OCI-LY1 (cell line): Measurements from ENCODE around the gene DNAJC15.
"Not testable (repeated sequence)": the region's sequence is repeated elsewhere in the genome, so short reads cannot be mapped to it uniquely, and the experiment has no call there.

Experiments
- H2AFZ ChIP-seq: fragments of 200-600 bp; sonication (generic), shearing (Covaris generic); 2 replicates; pipeline ENCODE4 v1.6.0; 2014; ENCODE audit warnings: antibody characterized with exemption, mild to moderate bottlenecking, low read length
- H3F3A ChIP-seq: fragments of 200-600 bp; sonication (generic), shearing (Covaris generic); 2 replicates; pipeline ENCODE4 v1.6.0; 2014; ENCODE audit warnings: mild to moderate bottlenecking, antibody characterized with exemption, low read length, moderate library complexity; ENCODE audit not compliant: insufficient read depth
- H3K27ac ChIP-seq: fragments of 200-600 bp; sonication (generic); 2 replicates; pipeline ENCODE4 v1.5.1; 2014; ENCODE audit warnings: low read length, mixed run types, mild to moderate bottlenecking, low read depth; ENCODE audit not compliant: poor library complexity, severe bottlenecking
- H3K27me3 ChIP-seq: fragments of 200-600 bp; sonication (generic); 2 replicates; pipeline ENCODE4 v1.6.0; 2014; ENCODE audit warnings: antibody characterized with exemption, mild to moderate bottlenecking, low read length, moderate library complexity; ENCODE audit not compliant: insufficient read depth
- H3K36me3 ChIP-seq: fragments of 200-600 bp; sonication (generic); 2 replicates; pipeline ENCODE4 v1.6.1; 2014; ENCODE audit warnings: mild to moderate bottlenecking, antibody characterized with exemption, low read length, moderate library complexity, mixed read lengths; ENCODE audit not compliant: insufficient read depth
- H3K4me1 ChIP-seq: fragments of 200-600 bp; sonication (generic); 2 replicates; pipeline ENCODE4 v1.5.1; 2014; ENCODE audit warnings: mild to moderate bottlenecking, low read length, moderate library complexity; ENCODE audit not compliant: insufficient read depth, severe bottlenecking
- H3K4me2 ChIP-seq: fragments of 200-600 bp; sonication (generic), shearing (Covaris generic); 2 replicates; pipeline ENCODE4 v1.6.1; 2014; ENCODE audit warnings: low read length
- H3K4me3 ChIP-seq: fragments of 200-600 bp; sonication (generic); 2 replicates; pipeline ENCODE4 v1.5.1; 2014; ENCODE audit warnings: low read length, low read depth, mild to moderate bottlenecking, mixed read lengths; ENCODE audit not compliant: poor library complexity, severe bottlenecking
- H3K79me2 ChIP-seq: fragments of 200-600 bp; shearing (Covaris generic); 2 replicates; pipeline ENCODE4 v1.6.1; 2016; ENCODE audit warnings: mixed run types, low read length, mixed read lengths; ENCODE audit not compliant: insufficient read depth
- H3K9ac ChIP-seq: fragments of 200-600 bp; sonication (generic), shearing (Covaris generic); 2 replicates; pipeline ENCODE4 v1.6.1; 2014; ENCODE audit warnings: mild to moderate bottlenecking, low read length, mixed read lengths
- H3K9me2 ChIP-seq: fragments of 200-600 bp; sonication (generic), shearing (Covaris generic); 2 replicates; pipeline ENCODE4 v1.6.1; 2014; ENCODE audit warnings: low read depth, mild to moderate bottlenecking, low read length, mixed read lengths
- H3K9me3 ChIP-seq: fragments of 200-600 bp; shearing (Covaris generic); 2 replicates; pipeline ENCODE4 v1.6.1; 2014; ENCODE audit warnings: low read length, mixed read lengths
- H4K20me1 ChIP-seq: fragments of 200-600 bp; sonication (generic), shearing (Covaris generic); 2 replicates; pipeline ENCODE4 v1.6.0; 2016; ENCODE audit warnings: mild to moderate bottlenecking, low read length; ENCODE audit not compliant: insufficient read depth
- CTCF ChIP-seq: fragments of 200-600 bp; sonication (generic), shearing (Covaris generic); IDR thresholded peaks from 2 replicates; pipeline ENCODE4 v1.5.1; 2017; ENCODE audit warnings: mild to moderate bottlenecking, antibody characterized with exemption, low read length, moderate library complexity, mixed read lengths
- EZH2 ChIP-seq: fragments of 200-600 bp; sonication (generic), shearing (Covaris generic); IDR thresholded peaks from 2 replicates; pipeline ENCODE4 v1.8.0; 2017; ENCODE audit warnings: borderline replicate concordance, mixed run types, mild to moderate bottlenecking, antibody characterized with exemption, low read length, moderate library complexity, mixed read lengths

Gene DNAJC15

GRCh38 chr13:42990291-42991232, 32.8 kb upstream of the DNAJC15 start:
- no peaks in the 10 kb centered on the region for H3K27me3 ChIP-seq
- TF ChIP-seq EZH2: no peak
- TF ChIP-seq CTCF: no peak
- H4K20me1 ChIP-seq: no peaks in the 10 kb centered on the region
- H3K9me2 ChIP-seq: no peaks in the 10 kb centered on the region
- peaks cover 31% of the 10 kb centered on the region for H3K4me1 ChIP-seq
- H2AFZ ChIP-seq: no peak overlapping the region
- no peaks in the 10 kb centered on the region for H3F3A ChIP-seq
- peak overlapping the region; percentile 86 for H3K4me2 ChIP-seq
- peak overlapping the region; percentile 56 for H3K27ac ChIP-seq
- H3K79me2 ChIP-seq: no peaks in the 10 kb centered on the region
- H3K36me3 ChIP-seq: no peaks in the 10 kb centered on the region
- H3K4me3 ChIP-seq: peak overlapping the region; percentile 70
- no peaks in the 10 kb centered on the region for H3K9me3 ChIP-seq
- no peak overlapping the region for H3K9ac ChIP-seq

- H3K9me2 ChIP-seq, H3F3A ChIP-seq, H3K79me2 ChIP-seq, H4K20me1 ChIP-seq, H3K9me3 ChIP-seq, H3K27me3 ChIP-seq, H3K36me3 ChIP-seq: not testable (repeated sequence)
- peak overlapping the region; percentile 96 for H2AFZ ChIP-seq
- peak overlapping the region; percentile 82 for H3K27ac ChIP-seq
- peaks cover 31% of the 10 kb centered on the region for H3K4me1 ChIP-seq
- peak overlapping the region; percentile 70 for H3K4me3 ChIP-seq
- peak overlapping the region; percentile 86 for H3K4me2 ChIP-seq
- peak overlapping the region; percentile 73 for H3K9ac ChIP-seq
These were observed 32.0 kb upstream of the DNAJC15 start for GRCh38 chr13:42991233-42991897.

DNA sequence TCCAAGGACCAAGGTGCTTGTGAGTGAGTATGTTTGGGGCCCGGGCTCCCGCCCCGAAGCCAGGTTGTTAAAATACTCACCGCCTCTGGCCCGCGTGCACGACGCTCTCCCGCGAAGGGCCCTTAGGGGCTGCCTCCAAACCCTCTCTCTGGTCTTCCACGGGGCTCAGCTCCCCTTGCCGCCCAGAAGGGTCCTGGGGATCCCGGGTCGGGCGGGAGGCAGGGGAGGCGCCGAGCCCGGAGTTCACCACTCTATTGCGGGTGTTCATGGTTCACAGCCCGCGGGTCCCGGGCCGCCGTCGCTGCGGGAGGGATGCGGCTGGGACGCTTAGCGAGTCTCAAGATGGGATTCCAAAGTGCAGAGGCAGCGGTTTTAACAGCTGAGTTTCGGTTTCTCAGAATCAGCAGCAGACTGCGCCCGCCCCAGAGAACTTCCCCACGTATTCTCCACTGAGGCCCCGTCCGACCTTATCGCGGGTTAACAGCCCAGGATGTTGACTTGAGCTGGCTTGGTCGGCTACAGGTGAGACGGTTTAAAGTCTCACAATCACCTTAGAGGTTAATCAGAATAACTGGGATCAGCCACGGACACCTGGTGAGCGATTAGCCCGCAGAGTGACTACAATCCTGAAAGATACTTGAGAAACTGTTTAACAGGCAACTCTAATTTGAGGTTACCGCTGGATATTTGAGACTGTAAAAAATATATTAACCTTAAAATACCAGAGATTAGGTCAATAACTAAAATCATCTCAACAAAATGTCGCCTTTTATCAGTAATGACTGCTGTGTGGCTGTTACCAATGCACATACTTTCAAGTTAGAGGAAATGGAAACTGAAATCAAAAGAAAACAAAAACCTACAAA, 31.3 kb upstream of the DNAJC15 start, which contains the start of gene EPSTI1:
Gene EPSTI1 (minus strand): TSS at position 344 of the 866 bp plus-strand sequence. CDS start 76 bp downstream, at position 268.
- H3K27ac ChIP-seq: peak within 1 kb of the TSS; percentile 82
- no peaks in the 10 kb centered on the region for H3K9me3 ChIP-seq
- H3K4me3 ChIP-seq: peak within 1 kb of the TSS; percentile 70
- TF ChIP-seq CTCF (no peak), EZH2 (no peak)
- no peaks in the 10 kb centered on the region for H4K20me1 ChIP-seq
- no peaks in the 10 kb centered on the region for H3K27me3 ChIP-seq
- H3K9me2 ChIP-seq: no peaks in the 10 kb centered on the region
- no peaks in the 10 kb centered on the region for H3K36me3 ChIP-seq
- peak within 1 kb of the TSS; percentile 96 for H2AFZ ChIP-seq
- peaks cover 31% of the 10 kb centered on the region for H3K4me1 ChIP-seq
- H3K9ac ChIP-seq: peak within 1 kb of the TSS; percentile 73
- H3K4me2 ChIP-seq: peak within 1 kb of the TSS; percentile 86
- no peaks in the 10 kb centered on the region; the same call in 1 of the 2 replicates for H3F3A ChIP-seq
- H3K79me2 ChIP-seq: no peaks in the 10 kb centered on the region
